Effector CD8-positive, alpha-beta T cell (primary cell): ENCODE results near the gene NET1.
"Not testable (repeated sequence)": the region's sequence is repeated elsewhere in the genome, so short reads cannot be mapped to it uniquely, and the experiment has no call there.

Source experiments
- DNase-seq: peaks from one replicate; lab custom pipeline; 2025; lab: John Stamatoyannopoulos, UW

Gene NET1

GRCh38 chr10:5465976-5466450 lies 53.7 kb downstream of the NET1 start:
- no peak for DNase-seq

GRCh38 chr10:5466451-5467206 lies 54.3 kb downstream of the NET1 start:
- DNase-seq: no peak

GRCh38 chr10:5467207-5467535 lies 54.8 kb downstream of the NET1 start:
- no peak for DNase-seq

GRCh38 chr10:5467634-5468255 lies 55.4 kb downstream of the NET1 start:
- no peak for DNase-seq

GRCh38 chr10:5468262-5469106 lies 56.1 kb downstream of the NET1 start:
- no peak for DNase-seq

- DNase-seq: no peak
Measured at GRCh38 chr10:5469353-5470061, 57.1 kb downstream of the NET1 start.

DNA sequence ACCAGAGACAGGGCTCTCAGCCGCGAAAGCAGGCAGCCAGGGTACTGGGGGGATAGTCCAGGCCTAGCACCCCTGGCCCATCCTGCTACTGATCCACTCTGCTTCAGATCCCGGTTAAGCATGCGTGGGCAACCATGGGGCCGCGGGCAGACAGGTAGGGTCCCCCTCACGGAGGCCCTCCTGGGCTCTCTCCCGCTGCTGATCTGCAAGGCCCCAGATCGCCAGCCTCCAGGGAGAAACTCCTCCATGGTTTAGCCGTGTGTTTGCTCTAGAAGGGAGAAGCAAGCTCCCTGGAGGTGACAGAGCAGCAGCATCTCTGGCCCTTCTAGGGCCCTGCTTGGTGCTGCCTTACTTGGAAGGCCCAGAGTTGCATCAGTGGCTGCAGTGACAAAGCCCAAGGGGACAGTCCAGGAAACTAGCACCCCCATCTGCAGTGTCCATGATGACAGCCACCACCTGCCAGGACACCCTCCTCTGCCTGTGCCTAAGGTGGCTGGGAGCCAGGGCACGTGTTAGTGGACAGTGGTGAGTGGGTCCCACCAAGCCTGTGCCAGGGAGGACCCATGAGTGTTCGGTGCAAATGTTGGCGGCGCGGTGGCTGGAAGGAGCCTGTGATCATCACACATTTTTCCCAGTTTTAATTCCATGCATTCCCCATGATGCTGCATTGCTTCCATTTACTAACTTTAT lies 57.9 kb downstream of the NET1 start:
- DNase-seq: no peak

GRCh38 chr10:5474642-5475041 lies 62.3 kb downstream of the NET1 start:
- not testable (repeated sequence) for DNase-seq

DNA sequence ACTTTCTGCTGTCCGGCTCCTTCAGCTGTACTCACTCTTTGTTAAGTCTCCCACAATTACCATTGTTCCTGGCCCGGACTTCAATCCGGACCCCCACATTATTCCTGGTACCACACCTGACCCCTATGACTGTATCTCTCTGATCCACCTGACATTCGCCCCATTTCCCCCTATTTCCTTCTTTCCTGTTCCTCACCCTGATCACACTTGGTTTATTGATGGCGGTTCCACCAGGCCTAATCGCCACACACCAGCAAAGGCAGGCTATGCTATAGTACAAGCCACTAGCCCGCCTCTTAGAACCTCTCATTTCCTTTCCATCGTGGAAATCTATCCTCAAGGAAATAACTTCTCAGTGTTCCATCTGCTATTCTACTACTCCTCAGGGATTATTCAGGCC lies 62.7 kb downstream of the NET1 start:
- not testable (repeated sequence) for DNase-seq

GRCh38 chr10:5475974-5476807 lies 63.8 kb downstream of the NET1 start:
- not testable (repeated sequence) for DNase-seq

DNA sequence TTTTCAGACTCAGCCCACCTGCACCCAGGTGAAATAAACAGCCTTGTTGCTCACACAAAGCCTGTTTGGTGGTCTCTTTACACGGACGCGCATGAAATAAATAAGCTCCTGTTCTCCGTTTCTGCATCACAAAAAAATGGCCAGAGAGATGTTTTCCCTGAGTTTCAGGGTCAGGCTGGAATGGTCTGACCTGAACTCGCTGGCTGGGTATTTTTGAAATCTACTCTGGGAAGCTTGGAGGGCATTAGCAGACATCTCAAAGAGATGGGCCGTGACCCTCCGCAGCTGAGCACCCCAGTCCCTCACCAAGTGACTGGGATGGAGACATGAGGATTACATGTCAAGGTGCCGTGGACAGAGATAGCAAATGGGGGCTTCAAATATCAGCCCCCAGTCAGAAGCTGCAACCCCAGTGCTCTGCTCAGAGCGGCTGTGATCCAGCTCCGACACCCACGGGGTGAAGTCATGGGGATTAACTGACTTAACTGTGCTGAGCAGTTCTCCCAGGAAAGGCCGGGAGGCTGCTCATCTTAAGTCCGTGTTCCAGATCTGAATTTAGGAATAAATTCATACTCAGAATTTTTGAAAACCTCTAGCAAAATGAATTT lies 64.7 kb downstream of the NET1 start:
- DNase-seq: no peak

GRCh38 chr10:5477948-5478693 lies 65.8 kb downstream of the NET1 start:
- no peak for DNase-seq

DNA sequence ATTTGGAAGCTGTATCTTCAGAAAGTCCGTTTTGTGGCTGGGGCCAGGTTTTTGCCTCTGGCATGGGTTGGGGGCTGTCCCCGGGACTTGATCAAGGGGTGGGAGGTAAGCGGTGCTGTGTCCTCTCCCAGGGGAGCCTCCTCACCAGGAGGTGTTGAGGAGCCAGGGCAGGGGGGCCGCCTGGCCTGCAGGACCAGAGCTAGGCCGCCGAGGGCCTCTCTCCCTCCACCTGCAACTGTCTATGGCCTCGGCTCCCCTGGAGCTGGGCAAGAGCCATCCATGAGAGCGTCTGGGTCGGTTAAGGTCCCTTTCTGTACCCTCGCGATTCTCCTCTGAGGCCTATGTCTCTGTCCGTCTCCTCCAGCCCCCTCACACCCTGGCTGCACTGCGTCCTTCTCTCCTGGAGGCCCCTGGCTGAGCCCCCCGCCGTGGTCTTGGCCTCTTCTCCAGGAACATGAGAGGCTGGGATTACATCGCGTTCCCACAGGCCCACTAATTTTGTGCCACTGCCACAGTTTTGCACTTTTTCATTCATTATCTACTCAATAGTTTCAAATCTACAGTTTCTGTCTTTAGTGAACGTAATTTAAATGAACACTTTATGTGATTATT lies 66.4 kb downstream of the NET1 start:
- no peak for DNase-seq

DNA sequence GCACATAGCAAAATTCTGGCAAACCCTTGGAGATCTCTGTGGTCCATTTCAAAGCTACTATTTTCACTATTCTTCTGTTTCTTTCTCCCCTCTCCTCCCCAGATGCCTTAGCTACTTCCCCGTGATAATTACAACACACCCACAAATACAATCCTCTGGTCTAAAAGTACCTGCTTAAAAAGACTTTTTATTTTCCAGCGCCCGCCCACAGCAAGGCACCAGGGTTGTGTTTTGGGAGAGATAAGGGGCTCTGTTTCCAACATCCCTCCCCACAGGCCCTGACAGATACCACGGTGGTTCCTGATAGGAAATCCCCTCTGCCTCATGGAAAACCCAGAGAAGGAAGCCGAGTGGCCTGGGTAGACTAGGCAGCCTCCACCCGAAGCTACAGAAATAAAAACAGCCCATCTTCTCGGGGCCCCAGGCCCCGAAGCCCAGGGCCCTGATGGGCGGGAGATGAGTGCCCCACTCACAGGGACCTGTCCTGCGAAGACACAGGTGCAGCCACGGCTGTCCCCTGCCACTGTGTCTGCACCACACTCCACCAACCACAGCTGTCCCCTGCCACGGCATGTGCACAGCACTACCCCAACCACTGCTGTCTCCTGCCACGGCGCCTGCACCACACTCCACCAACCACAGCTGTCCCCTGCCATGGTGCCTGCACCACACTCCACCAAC lies 67.3 kb downstream of the NET1 start:
- no peak for DNase-seq

DNA sequence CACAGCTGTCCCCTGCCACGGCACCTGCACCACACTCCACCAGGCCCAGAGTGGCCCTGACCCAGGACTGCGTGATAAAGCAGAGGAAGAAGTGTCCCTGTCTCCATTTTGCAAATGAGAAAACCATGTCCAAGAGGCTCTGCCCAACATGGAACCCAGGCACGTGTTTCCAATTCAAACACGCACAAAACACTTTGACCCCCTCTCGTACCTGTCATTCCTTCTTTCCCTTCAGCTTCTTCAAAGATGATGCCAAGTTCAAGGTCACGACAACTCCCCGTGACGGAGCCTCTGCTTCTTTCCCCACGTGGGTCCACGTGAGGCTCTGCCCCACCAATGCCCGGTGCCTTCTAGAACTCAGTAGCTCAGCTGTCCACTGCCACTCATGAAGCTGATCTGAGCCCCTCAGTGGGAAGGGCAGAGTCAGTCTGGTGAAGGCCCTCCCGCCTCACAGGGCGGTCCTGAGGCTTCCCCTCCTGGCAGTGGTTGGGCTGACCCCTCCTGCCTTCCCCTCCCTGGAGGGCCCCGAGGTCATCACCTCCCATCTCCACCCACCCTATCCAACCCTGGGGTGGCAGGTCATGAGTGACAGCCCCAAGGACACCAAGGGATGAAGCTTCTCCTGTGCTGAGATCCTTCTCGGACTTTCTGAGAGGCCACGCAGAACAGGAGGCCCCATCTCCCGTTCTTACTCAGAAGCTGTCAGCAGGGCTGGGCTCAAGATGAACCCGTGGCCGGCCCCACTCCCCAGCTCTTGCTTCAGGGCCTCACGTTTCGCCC lies 68.0 kb downstream of the NET1 start:
- no peak for DNase-seq

DNA sequence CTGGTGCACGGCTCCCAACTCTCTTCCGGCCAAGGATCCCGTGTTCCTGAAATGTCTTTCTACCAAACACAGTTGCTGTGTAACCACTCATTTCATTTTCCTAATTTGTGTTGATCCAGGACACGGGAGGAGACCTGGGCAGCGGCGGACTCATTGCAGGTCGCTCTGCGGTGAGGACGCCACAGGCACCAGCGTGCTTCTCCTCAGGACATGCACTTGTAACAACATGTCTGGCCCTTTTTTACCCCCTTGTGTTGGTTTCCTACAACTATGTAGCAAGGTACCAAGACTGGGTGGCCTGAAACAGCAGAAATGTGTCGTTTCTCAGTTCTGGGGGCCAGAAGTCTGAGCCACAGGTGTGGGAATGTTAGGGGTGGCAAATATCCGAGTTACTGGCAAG lies 68.8 kb downstream of the NET1 start:
- no peak for DNase-seq

GRCh38 chr10:5482016-5482415 lies 69.7 kb downstream of the NET1 start:
- DNase-seq: no peak

DNA sequence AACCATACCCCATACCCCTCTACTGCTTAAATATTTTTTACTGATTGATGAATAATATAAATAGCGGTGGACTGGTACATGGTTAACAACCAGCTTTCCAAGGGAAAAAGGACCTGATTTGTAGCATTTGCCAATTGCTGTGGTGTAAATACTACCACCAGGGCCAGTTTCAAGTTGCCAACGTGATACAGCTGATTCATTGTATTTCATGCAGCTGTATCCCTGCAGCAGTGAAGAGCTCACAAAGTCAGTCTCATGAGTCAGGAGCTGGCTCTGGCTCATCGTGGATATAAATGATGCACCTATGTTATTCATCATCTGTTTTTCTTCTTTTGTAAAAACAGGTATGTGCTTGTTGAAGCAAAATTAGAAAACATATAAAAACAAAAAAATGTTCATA lies 71.8 kb downstream of the NET1 start:
- DNase-seq: no peak
